ENCODE results near the gene RFT1. TPM values are rescaled to one million over a fixed set of nuclear protein-coding genes. Genes with fewer than 3 reads are reported as not detected.

Gene RFT1
- total RNA-seq = 10 to 100 TPM; 24.1 to 28.1 TPM
- 10 to 100 TPM; 16.4 to 26.3 (median 22.4) TPM for polyA plus RNA-seq
- 27.5 to 30.7 (median 29.3) reads per million in 6 experiments for total RNA-seq

- DNase-seq = peak; percentile 94 to 99 (median 98)
- Mint-ChIP-seq H3K27me3 (no peaks in the 10 kb centered on the region), H3K36me3 (peaks cover 0 to 13% (median 2%) of the 10 kb centered on the region in 3 donors), H3K27ac (peak within 1 kb of the TSS; percentile 97 to 100 (median 99)), H3K4me3 (peak within 1 kb of the TSS; percentile 87 to 98 (median 93)), H3K4me1 (peaks cover 9 to 37% (median 27%) of the 10 kb centered on the region in 4 donors), H3K9me3 (no peaks in the 10 kb centered on the region)
- ATAC-seq = peak; percentile 93 to 94
- POLR2A ChIA-PET = interaction anchor here (0.5 to 1.9 kb wide), 6 partner anchors 13 to 763 kb away, joined by 4 to 7 read pairs (median 4); partner anchors contain the start of genes PRKCD and TKT
Observed at GRCh38 chr3:53130179-53131061, at the start of gene RFT1. TSS of gene RFT1 (minus strand) at chr3:53130435. CDS start at chr3:53130400, 35 bp downstream.

GRCh38 chr3:53179580-53179979 is 49.3 kb upstream of the RFT1 start:
- H3K4me3 Mint-ChIP-seq = no peak overlapping the region
- POLR2A ChIA-PET = no interaction called here
- H3K9me3 Mint-ChIP-seq = no peaks in the 10 kb centered on the region
- ATAC-seq (no peak), DNase-seq (no peak)
- peaks cover 0 to 26% (median 0%) of the 10 kb centered on the region in 4 donors for H3K4me1 Mint-ChIP-seq
- H3K36me3 Mint-ChIP-seq = peaks cover 0 to 37% (median 0%) of the 10 kb centered on the region in 3 donors
- H3K27me3 Mint-ChIP-seq = no peaks in the 10 kb centered on the region
- H3K27ac Mint-ChIP-seq = peak overlapping the region in 1 of 10 donors; percentile 1

- Mint-ChIP-seq H3K4me1 (peaks cover 0 to 31% (median 2%) of the 10 kb centered on the region in 4 donors), H3K36me3 (peaks cover 0 to 30% (median 0%) of the 10 kb centered on the region in 3 donors), H3K4me3 (no peak overlapping the region), H3K27ac (no peak overlapping the region), H3K27me3 (no peaks in the 10 kb centered on the region), H3K9me3 (no peaks in the 10 kb centered on the region)
- DNase-seq = no peak
- POLR2A ChIA-PET = interaction anchor here (0.7 kb wide), 1 partner anchor 20 kb away, joined by 4 read pairs; no protein-coding TSS in a partner anchor
- ATAC-seq = no peak
Observed at GRCh38 chr3:53178246-53178645, 48.0 kb upstream of the RFT1 start.

- no peak for DNase-seq
- Mint-ChIP-seq H3K4me1 (peaks cover 7 to 46% (median 17%) of the 10 kb centered on the region in 4 donors), H3K27ac (peak overlapping the region in 3 of 10 donors; percentile 12 to 79 (median 52)), H3K27me3 (no peaks in the 10 kb centered on the region), H3K9me3 (no peaks in the 10 kb centered on the region), H3K4me3 (no peak overlapping the region), H3K36me3 (peaks cover 0 to 23% (median 0%) of the 10 kb centered on the region in 3 donors)
- no peak for ATAC-seq
- POLR2A ChIA-PET = no interaction called here
Observed at GRCh38 chr3:53175613-53176540, 45.6 kb upstream of the RFT1 start.

GRCh38 chr3:53174346-53175250 is 44.4 kb upstream of the RFT1 start:
- H3K27ac Mint-ChIP-seq = peak overlapping the region in 2 of 10 donors; percentile 43 to 82
- peaks cover 0 to 17% (median 0%) of the 10 kb centered on the region in 3 donors for H3K36me3 Mint-ChIP-seq
- DNase-seq = no peak
- H3K9me3 Mint-ChIP-seq = no peaks in the 10 kb centered on the region
- POLR2A ChIA-PET = no interaction called here
- H3K4me3 Mint-ChIP-seq = no peak overlapping the region
- peaks cover 13 to 47% (median 28%) of the 10 kb centered on the region in 4 donors for H3K4me1 Mint-ChIP-seq
- no peaks in the 10 kb centered on the region for H3K27me3 Mint-ChIP-seq
- ATAC-seq = no peak

- Mint-ChIP-seq H3K27ac (no peak overlapping the region), H3K9me3 (no peaks in the 10 kb centered on the region), H3K36me3 (peaks cover 0 to 7% (median 0%) of the 10 kb centered on the region in 3 donors), H3K4me3 (no peak overlapping the region), H3K27me3 (no peaks in the 10 kb centered on the region), H3K4me1 (peaks cover 24 to 57% (median 42%) of the 10 kb centered on the region in 4 donors)
- ATAC-seq (no peak), DNase-seq (no peak)
- POLR2A ChIA-PET = no interaction called here
Observed at GRCh38 chr3:53173107-53173506, 42.9 kb upstream of the RFT1 start.

GRCh38 chr3:53171827-53172505 is 41.7 kb upstream of the RFT1 start:
- ATAC-seq (no peak), DNase-seq (no peak)
- Mint-ChIP-seq H3K4me1 (peaks cover 31 to 64% (median 50%) of the 10 kb centered on the region in 4 donors), H3K27ac (peak overlapping the region in 5 of 10 donors; percentile 2 to 71 (median 29)), H3K36me3 (peaks cover 0 to 7% (median 0%) of the 10 kb centered on the region in 3 donors), H3K9me3 (no peaks in the 10 kb centered on the region), H3K4me3 (peak overlapping the region in 1 of 10 donors; percentile 47), H3K27me3 (no peaks in the 10 kb centered on the region)
- POLR2A ChIA-PET = no interaction called here

- Mint-ChIP-seq H3K4me1 (peaks cover 33 to 73% (median 55%) of the 10 kb centered on the region in 4 donors), H3K9me3 (no peaks in the 10 kb centered on the region), H3K27me3 (no peaks in the 10 kb centered on the region), H3K4me3 (no peak overlapping the region), H3K36me3 (peaks cover 0 to 7% (median 0%) of the 10 kb centered on the region in 3 donors), H3K27ac (peak overlapping the region in 6 of 10 donors; percentile 14 to 81 (median 42))
- DNase-seq (no peak), ATAC-seq (no peak)
- POLR2A ChIA-PET = no interaction called here
Observed at GRCh38 chr3:53171064-53171418, 40.8 kb upstream of the RFT1 start.

- H3K36me3 Mint-ChIP-seq = peaks cover 0 to 7% (median 0%) of the 10 kb centered on the region in 3 donors
- no peaks in the 10 kb centered on the region for H3K9me3 Mint-ChIP-seq
- peak overlapping the region in 1 of 10 donors; percentile 45 for H3K4me3 Mint-ChIP-seq
- no peak for DNase-seq
- peak overlapping the region in 6 of 10 donors; percentile 14 to 81 (median 42) for H3K27ac Mint-ChIP-seq
- POLR2A ChIA-PET = interaction anchor here (0.6 to 0.8 kb wide), 2 partner anchors 27 to 128 kb away, joined by 3 to 4 read pairs; no protein-coding TSS in a partner anchor
- peaks cover 33 to 74% (median 55%) of the 10 kb centered on the region in 4 donors for H3K4me1 Mint-ChIP-seq
- no peak for ATAC-seq
- no peaks in the 10 kb centered on the region for H3K27me3 Mint-ChIP-seq
Observed at GRCh38 chr3:53170325-53171063, 40.3 kb upstream of the RFT1 start.

- POLR2A ChIA-PET = interaction anchor here (0.8 kb wide), 1 partner anchor 26 kb away, joined by 4 read pairs; no protein-coding TSS in a partner anchor
- no peaks in the 10 kb centered on the region for H3K27me3 Mint-ChIP-seq
Observed at GRCh38 chr3:53169832-53170324, 39.6 kb upstream of the RFT1 start.

More at GRCh38 chr3:53169832-53170324, 39.6 kb upstream of the RFT1 start:
- peaks cover 0 to 7% (median 0%) of the 10 kb centered on the region in 3 donors for H3K36me3 Mint-ChIP-seq
- ATAC-seq (no peak), DNase-seq (no peak)
- no peaks in the 10 kb centered on the region for H3K9me3 Mint-ChIP-seq
- H3K4me3 Mint-ChIP-seq = peak overlapping the region in 1 of 10 donors; percentile 24
- H3K4me1 Mint-ChIP-seq = peaks cover 33 to 78% (median 57%) of the 10 kb centered on the region in 4 donors
- H3K27ac Mint-ChIP-seq = peak overlapping the region in 2 of 10 donors; percentile 11 to 91

All from naive thymus-derived CD8-positive, alpha-beta T cell (primary cell).